Hematopoietic multipotent progenitor cell treated with erythropoietin and hydrocortisone succinate and interleukin-3 and kit ligand, for 6 days (in vitro differentiated cells): ENCODE results near the gene TMEM131L.
"Not testable (repeated sequence)": the region's sequence is repeated elsewhere in the genome, so short reads cannot be mapped to it uniquely, and the experiment has no call there.

ENCODE experiments used
- DNase-seq: peaks from one replicate; pipeline ENCODE4 v3.0.0-alpha.2; 2015

TMEM131L gene

DNA sequence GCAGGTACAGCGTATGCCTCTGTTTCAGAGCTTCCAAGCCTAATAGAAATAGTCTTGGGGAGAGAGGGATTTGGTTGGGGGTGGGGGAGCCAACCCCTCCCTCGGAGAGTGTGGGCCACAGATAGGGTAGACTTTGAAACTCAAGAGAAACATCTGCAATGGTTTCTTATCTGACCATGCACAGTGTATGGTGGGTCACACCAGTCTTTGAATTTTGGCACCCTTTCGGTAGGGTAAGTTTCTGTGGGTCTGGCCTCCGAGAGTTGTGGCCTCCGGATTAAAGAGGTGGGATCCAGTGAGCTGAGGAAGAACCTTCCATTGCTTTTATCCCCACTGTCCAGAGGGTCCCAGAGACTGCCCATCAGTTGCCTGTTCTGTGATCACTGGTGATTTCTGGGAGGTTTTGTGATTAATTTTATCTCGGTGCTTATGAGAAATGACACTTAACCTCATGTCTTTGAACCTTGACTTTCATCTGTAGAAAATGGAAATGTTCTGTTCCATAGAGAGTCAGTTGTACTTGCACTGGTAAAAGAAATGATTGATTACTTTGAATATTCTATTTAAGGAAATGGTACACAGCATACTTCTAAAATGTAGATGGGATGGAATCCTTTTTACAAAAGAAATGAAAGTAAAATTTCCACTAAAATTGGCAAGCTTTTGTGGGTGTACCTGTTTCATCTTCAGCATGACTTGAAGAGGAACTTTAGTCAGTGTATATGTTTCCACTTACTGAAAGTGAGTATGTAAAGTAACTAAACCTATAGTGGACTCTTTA, 62.7 kb downstream of the TMEM131L start:
- DNase-seq, result peak; percentile 96

DNA sequence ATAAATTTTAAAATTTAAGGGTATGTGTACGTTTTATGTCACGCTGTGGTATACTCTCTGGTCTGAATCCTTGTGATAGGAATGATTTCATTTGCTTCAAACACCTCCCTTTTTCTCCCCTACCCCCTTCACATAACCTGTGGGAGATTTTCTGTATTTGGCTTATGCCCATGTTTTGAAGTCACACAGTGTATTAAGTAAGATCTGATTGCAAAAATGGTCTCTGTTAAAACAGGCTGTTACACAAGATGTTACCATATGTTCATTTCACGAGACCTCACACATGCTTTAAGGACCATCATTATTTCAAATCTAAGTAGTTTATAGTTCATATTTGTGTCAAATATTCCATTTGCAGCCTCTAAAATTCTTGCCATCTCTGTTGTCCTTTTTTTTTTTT, 63.5 kb downstream of the TMEM131L start:
- DNase-seq, result peak; percentile 69

DNA sequence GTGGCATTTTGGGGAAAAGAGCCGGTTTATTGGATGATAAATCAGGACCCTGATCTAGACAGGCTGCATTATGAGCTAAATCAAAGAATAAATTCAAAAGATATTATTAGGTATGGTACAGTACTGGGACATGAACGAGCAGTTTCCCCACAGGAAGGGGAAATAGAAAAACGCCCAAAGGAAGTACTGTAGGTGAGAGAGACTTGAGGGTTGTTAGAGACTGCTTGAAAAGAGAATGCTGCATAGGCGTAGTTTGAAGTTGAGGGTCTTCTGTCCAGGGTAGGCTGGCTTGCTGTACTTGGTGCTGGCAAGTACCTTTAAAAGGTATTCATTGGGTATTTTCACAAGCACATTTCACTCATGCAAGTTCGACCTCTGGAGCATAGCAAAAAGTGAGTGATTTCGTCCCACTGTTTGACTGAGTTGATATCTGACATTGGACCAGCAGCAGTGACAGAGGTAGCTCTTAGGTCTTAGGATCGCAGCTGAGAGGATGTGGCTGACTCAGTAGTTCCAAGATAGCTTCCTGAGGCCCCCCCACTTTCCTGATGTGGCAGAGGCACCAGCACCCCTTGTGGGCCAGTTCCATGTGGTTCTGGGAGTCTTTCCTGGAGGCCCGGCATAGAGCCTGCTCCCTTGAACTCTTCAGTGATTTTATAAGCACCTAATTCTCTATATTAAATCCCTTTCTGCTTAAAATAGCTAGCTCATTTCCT, 64.3 kb downstream of the TMEM131L start:
- DNase-seq, result no peak

DNA sequence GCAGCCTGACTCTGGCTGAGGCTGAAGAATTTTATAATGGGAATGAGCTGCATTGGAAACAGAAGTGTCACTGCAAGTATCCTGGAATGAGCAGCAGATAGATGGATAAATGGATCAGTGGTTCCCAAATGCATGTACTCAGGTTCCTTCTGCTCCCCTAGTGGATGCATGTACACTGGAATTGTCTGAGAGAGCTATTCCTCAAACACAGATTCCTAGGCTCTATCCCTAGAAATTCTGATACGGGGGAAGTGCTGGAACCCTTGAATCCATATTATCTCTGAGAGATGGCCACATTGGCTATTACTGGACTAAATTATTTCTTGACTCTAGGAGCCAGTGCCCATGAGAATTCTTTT, 64.8 kb downstream of the TMEM131L start:
- no peak for DNase-seq

DNA sequence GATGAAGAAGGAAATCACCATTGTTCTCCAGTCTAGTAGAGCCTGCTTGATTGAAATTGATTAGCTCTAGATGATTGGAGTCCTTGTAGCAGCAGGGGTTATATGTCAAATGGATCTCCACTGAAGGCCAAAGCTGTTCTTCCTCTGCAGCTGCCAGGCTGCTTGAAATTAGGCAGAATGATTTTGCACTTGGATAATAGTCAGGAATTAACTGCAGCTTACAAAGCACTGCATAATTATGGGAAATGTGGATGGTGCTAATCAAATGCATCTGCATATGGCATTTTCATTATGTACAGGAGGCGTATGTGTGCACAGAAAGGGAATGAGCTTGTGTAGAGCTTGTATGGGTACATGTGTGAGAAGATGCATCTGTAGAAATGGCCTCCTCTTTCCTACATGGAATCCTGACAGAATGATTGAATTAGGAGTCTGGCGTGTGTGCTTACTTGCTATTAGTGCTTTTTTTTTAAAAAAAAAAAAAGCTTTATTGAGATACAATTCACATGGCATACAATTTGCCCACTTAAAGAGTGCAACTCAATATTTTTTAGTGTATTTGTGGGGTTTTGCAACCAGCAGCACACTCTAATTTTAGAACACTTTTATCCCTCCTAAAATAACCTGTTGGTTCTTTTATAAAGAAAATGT, 65.9 kb downstream of the TMEM131L start:
- DNase-seq, result no peak

DNA sequence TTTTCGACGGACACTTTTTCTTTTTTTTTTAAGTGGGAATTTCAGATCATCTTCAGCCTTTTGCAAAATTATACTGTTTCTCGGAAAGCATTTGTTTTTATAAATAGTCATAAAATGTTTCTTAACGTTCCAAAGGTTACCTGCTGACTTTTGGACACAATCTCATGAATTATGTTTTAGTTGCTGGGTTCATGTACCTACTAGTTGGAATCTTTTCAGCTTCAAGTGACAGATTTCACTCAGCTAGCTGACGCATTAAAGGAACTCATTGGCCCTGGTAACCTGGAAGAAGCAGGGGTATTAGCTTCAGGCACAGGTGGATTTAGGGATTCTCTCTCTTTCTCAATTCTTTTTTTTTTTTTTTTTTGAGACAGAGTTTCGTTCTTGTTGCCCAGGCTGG, 66.5 kb downstream of the TMEM131L start:
- no peak for DNase-seq

DNA sequence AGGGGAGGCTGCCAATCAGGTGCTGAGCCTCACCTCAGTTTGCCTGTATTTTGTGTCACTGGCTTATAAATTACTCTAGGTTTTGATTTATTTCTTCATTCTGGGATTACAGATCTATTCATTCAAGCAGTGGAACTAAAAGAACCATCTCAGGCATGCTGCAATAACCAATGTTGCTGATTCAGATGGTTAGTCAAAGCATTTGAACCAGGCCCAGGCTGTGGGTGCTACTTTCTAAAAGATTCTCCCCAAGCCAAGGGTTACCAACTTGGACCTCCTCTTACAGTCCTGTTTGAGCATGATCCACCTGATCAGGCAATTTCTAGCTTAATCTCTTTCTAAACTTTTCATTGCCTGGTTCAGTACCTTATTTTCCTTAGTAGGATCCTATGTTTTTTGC, 67.2 kb downstream of the TMEM131L start:
- DNase-seq, result no peak

DNA sequence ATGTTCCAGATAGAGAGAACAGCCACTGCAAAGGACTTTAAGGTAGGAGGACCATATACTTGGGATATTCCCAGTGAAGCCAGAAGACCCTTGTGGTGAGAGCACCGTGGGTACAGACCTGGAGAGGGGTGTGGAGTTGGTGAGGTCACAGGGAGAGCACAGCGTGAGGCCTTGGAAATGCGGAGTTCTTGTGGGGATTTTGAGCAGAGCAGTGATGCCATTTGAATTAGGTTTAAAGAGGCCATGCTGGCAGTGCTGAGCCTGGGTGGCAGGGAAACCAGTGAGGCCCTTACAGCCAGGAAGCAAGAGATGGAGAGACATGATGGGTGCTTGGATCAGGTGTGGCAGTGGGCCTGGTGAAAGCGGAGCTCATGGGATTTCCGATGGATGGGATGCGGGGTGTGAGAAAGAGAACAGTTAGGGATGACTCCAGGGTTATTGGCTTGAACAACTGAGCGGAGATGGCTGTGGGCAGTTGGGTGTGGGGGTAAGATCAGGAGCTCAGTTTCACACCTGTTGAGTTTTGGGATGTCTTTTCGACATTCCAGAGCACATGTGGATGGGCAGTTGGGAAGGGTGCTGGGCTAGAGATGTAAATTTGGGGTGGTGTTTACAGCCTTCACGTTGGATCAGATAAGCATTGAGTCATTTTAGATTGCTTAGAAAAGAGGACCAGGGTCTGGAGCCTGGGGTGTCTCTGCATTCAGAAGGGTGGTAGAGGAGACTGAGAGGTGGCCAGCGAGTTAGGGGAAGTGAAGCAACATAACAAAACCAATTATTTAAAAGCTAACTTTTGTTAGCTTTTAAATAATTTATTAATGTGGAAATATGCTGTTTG, 68.9 kb downstream of the TMEM131L start:
- DNase-seq, result no peak

DNA sequence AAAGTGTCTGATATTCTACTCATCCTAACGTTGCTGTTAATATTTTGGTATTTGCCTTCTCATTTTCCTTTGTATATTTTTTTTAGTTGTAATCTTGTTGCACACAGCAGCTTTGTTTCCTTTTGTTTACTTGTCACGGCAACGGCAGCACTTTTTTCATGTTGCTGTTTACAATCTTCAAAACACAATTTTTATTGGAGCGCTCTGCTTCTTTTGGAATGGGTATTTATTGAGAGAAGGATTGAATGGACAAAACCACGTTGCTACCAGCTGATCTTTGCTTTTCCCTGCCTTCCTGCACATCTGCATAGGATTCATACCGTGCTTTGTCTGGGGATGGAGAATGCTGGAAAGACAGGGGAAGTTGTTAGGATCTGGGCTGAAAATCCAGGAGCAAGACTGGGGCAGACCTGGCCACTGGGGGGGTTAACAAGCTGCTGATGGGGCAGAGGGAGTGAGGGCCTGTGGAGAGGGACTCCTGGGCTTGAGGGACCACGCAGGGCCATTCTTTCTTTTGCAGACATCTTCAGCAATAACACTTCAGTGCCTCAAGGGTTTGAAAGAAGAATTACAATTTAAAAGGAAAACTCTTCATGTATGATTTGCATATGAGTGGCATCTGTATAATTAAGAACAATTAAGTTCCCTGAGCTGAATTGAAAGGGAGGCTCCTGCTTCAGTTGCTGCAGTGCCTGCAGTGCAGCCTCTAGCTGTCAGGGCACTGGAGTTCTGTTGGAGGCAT, 69.8 kb downstream of the TMEM131L start:
- DNase-seq, result no peak

DNA sequence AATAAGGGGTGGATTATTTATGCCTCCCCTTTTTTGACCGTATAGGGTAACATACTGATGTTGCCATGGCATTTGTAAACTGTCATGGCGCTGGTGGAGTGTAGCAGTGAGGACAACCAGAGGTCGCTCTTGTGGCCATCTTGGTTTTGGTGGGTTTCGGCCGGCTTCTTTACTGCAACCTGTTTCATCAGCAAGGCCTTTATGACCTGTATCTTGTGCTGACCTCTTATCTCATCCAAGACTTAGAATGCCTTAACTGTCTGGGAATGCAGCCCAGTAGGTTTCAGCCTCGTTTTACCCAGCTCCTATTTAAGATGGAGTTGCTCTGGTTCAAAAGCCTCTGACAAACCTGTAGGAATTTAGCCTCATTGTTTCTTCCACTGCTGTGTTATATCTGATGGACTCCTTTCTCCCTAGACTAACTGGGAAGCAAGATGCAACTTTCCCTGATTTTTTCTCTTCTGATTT, 71.4 kb downstream of the TMEM131L start:
- DNase-seq, result no peak

DNA sequence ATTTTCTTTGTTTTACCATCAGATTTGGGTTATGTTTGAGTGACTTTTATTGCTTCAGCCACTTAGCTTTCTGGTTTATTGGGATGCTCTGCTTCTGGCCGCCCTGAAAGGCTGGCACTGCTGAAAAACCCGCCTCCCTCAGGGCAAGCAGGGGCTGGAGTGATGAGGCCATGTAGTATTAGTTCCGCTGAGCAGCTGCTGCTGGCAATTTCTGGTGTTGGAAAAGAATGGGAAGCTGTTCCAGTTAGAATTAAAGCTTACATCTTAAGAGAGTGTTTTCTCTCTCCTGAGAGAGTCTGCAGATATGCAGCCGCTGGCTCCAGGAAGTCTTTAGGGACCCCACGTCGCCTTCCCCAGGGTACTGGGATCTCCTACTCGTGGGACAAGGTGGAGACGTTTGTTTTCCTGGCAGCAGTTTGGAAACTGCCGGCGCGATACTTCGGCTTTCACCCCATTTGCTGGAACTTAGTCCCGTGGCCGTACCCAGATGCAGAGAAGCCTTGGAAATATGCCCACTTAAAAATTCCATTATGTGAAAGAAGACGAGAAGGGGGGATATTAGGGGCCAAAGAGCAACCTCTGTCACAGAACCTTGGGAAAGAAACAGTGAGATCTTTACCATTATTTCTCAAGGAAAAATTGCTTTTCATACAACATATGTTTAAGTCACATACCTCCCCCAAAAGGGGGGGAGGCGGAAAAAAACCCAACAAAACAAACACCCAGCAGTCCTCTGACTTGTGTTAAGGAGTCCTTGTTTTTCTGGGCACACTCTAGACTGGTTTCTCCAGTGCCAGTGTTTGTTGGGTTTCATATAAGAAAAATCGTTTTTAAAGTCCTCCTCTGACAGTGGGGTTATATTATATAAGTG, 72.6 kb downstream of the TMEM131L start:
- no peak for DNase-seq

DNA sequence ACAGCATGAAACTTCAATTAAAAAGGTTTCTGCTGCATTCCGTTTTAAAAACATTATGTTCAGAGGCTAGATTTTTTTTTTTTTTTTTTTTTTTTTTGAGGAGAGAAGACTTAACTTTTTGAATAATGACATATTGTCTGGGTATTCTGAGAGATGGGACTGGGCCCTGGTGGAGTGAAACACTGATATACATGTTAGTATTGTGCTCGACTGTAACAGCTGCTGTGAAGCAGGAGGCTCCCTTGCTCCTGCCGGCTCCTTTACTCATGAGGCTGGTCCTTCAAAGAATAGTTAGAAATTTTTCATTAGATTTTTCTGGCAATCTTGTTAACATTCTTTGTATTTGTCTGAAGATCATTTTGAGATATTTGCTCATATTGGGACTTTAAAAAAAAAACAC, 73.3 kb downstream of the TMEM131L start:
- DNase-seq, result no peak

DNA sequence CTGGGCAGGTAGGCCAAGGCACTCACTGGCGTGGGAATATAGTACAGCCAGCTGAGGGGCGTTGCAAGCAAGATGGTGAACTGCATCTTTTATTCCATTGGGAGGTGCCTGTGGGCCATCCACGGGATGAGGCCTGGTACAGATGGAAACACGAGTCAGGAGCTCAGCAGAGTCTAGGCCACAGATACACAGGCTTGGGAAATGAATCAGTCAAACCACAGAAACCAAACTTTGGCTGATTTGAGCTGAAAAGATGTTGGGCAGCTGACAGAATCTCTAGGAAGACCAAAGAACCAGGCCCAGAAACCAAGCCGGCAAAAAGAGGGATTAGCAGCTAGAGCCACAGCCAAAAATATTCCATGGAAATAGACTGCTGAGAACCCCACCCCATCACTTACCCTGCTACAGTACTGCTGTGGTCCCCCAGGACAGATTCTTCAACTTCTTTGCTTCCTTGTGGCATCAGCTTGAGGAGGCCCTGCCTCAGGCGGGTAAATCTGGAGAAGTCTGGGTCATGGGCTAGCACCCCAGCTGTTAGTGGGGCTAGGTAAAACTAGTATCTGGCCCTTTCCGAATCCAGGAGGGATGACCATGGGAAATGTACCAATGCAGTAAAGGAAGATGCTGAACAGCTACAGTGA, 75.4 kb downstream of the TMEM131L start:
- no peak for DNase-seq

DNA sequence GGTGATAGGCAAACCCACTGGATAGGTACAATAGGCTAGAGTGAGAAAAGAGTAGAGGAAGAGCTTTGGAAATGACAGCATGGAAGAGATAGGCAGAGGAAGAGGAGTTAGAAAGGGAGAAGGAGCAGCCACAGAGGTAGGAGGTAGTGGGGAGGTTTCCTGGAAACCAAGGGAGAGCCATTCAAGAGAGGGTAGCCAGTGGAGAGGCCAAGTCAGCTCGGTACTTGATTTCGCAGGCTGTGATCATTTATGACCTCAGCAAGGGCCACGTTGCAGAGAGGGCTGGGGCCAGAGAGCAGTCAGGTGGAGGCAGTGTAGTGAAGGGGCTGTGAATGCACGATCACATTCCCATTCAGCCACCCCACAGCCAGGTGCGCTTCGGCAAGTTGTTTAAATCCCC, 76.0 kb downstream of the TMEM131L start:
- DNase-seq, result no peak

DNA sequence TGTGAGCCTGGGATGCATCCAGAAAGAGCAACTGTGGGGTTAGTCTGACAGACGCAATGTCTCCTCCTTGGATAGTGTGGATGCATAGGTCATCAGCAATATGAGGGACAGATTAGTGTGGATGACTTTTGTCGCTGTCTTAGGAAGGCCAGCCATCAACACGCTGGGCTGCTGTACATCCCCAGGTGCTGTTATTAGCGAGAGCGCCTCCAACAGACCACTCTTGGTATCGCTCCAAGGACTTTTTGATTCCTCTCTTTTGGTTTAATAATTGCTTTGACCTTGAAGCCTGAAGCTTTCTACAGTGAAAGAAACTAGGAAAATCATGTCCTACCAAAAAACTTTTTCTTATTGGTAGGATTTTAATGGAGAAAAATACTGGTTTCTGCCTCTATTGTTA, 76.7 kb downstream of the TMEM131L start:
- DNase-seq, result no peak

DNA sequence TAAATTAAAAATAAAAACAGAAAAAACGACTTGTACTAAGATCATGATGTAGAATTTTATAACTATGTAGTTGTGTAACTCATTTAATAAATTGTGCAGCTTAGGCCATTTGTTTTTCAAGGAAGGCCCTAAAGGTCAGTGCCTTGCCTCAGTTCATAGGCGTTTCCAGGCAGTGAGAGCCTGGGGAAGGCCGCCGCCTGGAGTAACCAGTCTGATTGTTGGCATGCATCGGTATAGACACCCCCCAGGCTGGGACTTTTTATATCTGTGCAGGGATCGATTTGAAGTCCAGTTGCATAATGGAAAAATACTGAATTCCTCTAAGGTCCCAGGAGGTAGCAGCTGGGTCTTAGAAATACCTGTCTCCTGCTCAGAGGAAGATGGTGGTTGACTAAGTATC, 77.2 kb downstream of the TMEM131L start:
- no peak for DNase-seq

DNA sequence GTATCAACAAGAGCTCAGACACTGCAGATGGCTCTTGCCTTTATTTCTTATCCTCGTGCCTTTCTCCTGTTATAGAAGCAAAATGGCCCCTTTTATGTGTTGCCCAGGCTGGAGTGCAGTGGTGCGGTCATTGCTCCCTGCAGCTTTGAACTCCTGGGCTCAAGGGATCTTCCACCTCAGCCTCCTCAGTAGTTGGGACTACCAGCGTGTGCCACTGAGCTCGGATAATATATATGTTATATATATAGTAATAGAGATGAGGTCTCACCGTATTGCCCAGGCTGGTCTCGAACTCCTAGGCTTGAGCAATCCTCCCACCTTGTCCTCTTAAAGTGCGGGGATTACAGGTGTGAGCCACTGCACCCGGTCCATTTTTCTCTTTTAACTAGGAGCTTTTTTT, 79.7 kb downstream of the TMEM131L start:
- no peak for DNase-seq

DNA sequence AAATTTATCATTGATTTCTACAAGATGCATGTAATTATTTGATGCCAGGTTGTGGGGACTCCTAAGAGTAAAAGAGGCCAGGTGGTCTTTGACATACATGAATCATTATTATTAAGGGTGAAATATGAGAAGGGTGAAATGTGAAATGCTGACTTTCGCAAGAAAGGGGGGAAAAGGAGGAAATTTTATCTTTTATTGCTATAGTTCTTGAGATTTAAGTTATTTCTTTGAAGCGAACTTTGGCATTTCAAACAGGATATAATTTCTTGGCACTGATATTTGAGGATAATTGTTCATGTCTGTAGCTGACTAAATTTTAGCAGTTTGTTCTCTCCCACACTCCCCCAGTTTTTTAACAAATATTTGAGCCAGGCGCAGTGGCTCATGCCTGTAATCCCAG, 80.1 kb downstream of the TMEM131L start:
- no peak for DNase-seq

DNA sequence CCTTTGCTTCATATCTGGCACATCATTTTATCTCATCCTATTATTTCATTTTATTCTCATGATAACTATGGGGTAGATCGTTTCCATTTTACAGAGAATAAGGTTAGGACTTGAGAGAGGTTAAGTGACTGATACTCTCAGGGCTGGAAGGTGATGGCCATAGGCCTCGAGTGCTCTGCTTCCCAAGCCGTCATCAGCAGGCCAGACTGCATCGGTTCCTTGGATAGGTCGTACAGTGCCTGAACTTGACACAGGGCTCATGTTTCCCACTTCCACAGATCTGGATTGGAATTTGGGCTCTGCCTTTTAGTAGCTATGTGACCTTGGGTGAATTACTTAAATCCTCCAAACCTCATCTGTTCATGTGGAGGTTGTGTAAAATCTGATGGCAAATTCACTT, 81.4 kb downstream of the TMEM131L start:
- DNase-seq, result no peak

DNA sequence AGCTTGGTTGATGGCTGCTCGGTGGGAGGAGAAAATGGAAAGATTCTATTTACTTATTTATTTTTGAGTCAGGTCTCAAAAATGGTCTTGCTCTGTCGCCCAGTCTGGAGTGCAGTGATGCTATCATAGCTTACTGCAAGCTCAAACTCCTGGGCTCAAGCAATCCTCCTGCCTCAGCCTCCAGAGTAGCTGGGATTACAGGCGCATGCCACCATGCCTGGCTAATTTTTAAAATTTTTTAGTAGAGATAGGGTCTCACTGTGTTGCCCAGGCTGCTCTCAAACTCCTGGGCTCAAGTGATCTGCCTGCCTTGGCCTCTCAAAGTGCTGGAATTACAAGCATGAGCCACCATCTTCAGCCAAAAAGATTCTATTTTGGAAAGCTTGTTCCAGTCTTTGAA, 82.7 kb downstream of the TMEM131L start:
- not testable (repeated sequence) for DNase-seq

DNA sequence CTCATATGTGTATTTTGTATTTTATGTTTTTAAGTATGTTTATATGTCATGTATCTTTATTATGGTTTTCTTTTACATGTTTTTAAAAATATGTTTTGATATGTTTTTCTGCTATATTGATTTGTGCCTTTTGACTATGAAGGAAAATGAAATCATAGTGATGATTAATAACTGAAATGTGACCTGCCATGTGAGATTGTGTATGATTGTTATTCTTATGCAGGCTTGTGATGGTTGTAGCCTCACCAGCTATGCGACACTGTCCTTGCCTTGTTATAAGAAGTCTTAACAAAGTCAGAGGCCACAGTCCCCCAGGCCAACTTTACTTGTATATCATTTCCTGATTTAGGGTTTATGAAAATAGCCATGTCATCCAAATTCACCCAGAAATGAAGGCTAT, 83.2 kb downstream of the TMEM131L start:
- DNase-seq, result no peak
